GM21423 (cell line): Measurements from ENCODE around the gene CCDC91.
"Not testable (repeated sequence)": the region's sequence is repeated elsewhere in the genome, so short reads cannot be mapped to it uniquely, and the experiment has no call there.

Experiments used
- ATAC-seq: cut with Tn5 transposase; IDR thresholded peaks from one replicate; pipeline ENCODE4 v1.9.1; 2021; ENCODE audit warnings: mild to moderate bottlenecking, moderate library complexity; ENCODE audit not compliant: unreplicated experiment

CCDC91 gene

DNA sequence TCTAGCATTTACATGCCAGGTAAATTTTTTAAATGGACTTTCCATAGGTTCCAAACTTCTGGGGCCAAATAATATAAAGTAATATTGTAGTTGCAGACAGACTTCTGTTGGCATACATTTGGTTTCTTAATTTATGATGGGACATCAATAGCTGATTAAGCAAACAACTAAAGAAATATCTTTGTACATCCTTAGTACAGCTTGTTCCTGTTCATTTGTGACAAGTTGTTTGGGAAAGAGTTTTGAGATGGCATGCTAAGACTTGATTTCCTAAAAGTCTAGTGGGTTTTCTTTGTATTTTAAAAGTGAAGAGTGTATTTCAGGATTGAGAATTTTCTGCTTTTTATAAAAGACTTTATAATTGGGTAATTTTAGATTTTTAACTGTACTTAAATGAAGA lies 41.0 kb downstream of the CCDC91 start:
- no peak for ATAC-seq

DNA sequence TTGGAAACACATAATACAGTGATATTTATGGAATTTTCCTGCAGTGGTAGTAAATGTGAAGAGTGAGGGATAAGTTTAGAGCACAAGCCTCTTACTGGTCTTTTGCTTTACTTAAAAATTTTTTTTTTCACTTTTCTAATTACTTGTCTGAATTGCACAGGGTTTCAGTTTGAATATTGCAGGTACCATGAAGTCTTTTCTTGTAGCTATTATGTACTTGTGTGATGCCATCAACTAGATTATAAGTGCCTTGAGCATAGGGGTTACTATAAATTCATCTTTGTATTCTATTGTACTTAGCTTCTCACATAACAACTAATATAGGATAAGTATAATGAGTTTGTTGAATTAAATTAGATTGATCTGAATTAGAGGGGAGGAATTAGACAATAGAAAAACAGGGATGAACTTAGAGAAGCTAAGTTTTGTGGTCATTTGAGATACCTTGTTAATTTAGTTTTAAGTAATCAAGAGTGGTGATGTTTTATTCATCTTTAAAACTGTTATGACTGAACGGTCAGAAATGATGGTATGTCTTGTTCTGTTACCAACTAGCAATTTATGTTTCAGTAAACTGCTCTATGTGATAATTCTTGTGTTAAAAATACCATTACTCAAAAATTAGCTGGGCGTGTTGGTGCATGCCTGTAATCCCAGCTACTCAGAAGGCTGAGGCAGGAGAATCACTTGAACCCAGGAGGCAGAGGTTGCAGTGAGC lies 42.1 kb downstream of the CCDC91 start:
- ATAC-seq = no peak

DNA sequence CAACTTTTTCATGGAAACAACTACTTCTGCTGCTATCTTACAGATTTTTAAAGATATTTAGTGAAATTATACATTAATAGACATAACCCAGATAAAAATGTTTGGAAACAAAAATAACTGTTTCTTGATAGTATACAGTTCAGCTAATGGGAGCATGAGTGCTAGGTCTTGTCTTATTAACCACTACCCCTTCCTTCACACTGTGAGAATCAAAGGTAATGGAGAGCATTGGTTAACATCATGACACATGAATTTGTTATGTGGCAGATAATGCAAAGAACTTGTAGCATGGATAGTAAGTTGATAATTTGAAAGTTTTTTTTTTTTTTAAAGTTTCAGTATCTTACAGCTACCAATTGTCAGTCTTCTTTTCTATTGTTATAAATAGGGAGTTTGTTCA lies 44.2 kb downstream of the CCDC91 start:
- ATAC-seq = no peak

DNA sequence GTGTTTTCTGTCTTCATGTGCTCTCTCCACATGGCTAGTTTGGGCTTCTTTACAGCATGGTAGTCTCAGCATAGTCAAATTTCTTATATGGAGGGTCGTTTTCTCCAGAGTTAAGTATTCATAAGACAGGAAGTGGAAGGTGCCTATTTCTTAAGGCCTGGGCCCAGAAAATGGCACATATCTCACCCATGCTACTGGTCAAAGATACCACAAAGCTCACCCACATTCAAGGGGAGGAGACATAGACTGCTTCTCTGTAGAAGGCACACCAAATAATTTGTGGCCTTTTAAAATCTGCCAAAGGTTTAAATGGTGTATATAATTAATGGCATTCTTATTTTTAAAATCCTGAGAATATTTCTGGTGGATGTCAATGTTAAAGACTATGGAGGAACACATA lies 44.8 kb downstream of the CCDC91 start:
- ATAC-seq = no peak

DNA sequence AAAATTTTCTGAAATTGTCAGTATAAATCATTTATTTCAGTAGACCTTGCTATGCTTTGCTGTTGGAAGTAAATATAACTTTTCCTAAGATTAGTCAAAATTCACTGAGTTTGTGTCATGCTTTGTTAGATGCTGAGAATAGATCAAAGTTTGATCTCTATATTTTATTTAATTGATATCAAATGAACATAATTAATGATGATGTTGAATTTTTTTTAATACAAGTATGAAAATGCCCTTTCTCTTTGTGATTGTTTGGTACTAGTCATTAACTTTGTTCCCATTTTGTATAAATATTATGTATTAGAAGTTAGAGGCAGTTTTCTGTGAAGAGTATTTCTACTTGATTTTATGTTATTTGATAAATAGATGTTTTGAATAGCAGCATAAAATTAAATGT lies 45.7 kb downstream of the CCDC91 start:
- ATAC-seq = no peak

DNA sequence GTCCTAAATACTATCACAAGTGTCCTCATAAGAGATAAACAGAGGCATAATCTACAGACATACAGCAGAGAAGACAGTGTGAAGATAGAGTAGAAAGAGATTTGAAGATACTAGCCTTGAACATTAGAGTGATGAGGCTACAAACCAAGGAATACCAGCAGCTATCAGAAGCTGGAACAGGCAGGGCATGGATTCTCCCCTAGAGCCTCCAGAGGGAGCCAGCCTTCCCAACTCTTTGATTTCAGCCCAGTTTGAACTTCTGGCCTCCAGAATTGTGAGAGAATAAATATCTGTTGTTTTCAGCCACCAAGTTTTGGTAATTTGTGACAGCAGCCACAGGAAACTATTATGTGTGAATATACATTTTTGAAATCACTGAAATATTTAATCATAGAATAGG lies 47.2 kb downstream of the CCDC91 start:
- no peak for ATAC-seq

DNA sequence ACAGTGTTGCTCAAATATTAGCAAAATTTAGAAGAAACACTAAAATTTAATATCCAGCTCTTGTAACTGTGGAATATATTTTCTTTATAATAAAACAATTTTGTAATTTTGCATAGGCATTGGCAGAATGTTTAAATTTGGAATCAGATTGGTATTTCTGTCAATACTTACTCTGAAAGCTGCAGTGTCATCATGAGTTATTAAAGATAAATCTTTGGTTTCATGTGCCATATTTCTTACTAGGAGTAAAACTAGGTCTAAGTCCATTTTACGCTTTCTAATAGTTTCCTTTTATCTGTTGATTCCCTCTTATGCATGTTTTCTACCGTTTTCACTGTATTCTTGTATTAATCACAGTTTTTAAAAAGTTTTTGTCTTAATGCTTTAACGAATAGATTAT lies 49.7 kb downstream of the CCDC91 start:
- no peak for ATAC-seq

DNA sequence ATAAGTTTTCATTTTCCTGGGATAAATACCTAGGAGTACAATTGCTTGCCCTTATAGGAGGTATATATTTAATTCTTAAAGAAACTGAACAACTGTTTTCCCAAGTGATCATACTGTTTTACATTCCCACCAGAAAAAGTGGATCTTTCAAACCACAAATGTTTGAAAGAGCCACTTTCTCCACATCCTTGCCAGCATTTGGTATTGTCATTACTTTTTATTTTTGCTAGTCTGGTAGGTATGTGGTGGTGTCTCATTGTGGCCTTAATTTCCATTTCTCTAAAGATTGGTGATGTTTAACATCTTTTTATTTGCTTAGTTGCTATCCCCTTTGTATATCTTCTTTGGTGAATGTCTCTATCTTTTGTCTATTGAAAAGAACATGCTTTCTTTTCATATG lies 50.6 kb downstream of the CCDC91 start:
- no peak for ATAC-seq

DNA sequence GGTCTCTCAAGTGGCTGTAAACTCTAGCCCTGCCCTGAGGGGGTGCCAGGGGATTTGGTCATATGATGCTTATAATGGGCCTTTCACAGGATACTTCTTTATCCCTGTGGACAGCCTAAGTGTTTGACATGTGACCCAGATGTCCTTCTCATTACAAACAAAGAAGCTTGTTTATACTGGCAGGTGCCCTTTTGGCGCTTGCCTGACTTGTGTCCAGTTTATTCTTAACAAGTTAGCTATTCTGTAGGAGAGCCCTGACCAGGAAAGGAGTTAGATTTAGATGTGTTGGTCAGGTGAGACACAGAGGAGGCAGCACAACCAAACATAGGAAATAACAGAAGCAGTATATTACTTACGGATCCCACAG lies 51.9 kb downstream of the CCDC91 start:
- ATAC-seq = no peak

DNA sequence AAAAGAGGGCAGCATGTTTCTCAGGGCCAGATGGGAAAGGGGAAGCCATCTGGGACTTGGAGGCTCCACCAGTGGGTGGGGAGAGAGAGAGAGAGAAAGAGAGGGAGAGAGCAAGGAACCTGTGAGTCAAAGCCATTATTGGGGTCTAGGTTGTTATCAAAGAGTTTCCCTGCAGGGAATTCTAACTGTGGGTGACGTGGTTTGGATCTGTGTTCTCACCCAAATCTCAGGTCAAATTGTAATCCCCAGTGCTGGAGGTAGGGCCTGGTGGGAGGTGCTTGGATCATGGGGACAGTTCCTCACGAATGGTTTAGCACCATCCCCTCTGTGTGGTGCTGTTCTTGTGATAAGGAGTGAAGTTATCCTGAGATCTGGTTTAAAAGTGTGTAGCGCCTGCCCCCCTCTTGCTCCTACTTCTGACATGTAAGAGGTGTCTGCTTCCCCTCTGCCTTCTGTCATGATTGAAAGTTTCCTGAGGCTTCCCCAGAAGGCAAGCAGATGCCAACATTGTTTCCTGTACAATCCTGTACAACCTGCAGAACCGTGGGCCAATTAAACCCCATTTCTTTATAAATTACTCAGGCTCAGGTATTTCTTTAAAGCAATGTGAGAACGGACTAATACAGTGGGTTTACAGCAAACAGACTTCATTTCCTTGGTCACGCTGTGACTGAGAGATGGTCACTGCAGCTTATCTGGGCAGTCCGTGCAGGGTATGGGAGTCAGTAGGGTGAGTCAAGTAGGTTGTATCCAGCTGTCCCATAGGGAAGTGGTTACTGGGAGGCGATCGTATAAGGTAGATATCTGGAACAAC lies 52.4 kb downstream of the CCDC91 start:
- ATAC-seq = no peak

DNA sequence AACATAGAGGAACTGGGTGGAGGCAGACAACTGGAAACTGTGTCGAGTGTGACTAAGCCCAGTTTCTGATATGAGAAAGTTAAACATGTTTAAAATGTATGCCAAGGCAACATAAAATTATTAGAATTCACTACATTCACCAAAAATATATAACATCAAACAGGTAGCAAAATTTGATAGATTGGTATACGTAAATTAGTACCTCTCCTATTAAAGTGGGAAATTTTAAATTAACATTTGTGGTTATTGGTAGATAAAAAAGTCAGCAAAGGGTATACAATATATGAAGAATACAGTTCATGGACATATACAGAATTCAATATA lies 53.0 kb downstream of the CCDC91 start:
- ATAC-seq = no peak

DNA sequence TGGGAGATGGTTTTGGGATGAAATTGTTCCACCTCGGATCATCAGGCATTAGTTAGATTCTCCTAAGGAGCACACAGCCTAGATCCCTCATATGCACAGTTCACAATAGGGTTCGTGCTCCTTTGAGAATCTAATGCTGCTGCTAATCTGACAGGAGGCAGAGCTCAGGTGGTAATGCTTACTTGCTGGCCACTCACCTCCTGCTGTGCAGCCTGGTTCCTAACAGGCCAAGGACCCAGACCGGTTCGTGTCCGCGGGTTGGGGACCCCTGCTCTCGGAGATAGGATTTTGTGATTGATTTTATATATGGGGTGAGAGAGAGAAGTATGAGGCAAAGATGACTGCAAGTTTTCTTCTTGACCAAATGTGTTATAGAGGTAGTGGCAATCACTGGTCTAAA lies 57.5 kb downstream of the CCDC91 start:
- ATAC-seq = no peak

DNA sequence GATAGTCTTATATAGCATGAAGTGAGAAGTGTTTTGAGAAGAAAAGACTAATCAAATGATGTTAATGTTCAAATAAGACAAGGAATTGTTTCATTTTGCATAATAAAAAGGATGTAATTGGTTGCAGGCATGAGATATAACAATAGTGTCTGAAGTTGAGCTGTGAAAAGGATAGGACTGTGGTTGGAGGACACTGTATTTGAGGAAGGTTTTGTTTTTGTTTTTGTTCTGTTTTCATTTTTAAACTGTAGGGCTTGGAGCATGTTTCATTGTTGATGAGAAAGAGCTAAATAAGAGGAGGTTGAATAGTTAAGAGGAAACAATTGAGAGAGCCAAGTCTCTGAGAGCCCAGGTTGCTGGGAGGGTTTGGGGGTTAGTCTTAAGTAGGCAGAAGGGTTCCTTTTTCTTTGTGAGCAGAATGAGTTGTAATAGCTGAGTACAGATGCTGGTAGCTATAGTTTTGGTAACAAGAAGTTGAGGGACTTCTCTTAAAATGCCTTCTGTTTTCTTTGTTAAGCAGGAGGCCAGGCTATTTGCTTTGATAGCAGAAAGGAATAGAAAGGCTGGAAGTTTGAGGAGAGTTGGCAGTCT lies 58.4 kb downstream of the CCDC91 start:
- peak; percentile 39 for ATAC-seq

DNA sequence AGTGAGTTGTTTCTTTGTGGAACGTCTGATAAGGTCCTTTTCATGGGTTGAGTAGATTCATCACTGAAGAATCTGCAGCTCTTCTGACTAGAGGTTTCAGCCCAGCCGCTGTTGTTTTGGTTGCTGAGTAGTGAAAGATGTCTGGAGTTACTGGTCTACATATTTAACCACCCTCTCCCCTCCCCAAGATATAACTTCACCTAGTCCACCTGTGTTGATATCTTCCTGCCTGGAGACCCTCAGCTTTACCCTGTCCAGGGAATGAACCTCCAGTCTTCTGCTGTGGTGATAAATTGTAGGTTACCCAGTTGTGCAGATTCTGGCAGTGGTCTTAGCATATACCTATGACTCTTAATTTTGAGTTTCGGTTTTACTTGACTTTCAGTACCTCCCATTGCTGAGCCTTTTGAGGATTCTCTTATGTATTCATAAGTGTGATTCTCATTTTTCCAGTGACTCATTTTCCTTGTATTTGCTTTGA lies 62.9 kb downstream of the CCDC91 start:
- ATAC-seq = peak; percentile 80

DNA sequence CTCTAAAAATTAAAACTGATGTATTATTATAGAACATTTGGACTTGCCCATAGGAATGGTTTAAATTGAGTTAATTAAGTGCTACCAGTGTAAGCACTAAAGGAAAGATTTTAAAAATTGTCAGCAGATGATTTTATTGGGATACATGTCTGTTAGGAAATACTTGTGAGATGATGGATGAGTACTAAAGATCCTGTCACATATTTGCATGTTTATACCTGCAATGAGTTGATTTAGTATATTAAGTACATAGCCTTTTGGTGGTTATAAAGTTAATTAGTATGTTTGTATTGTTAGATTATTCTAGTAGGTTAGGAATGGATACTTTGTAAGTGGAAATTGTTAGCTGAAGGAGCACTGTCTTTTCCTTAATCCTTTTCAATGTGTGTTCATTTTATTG lies 67.2 kb downstream of the CCDC91 start:
- no peak for ATAC-seq

DNA sequence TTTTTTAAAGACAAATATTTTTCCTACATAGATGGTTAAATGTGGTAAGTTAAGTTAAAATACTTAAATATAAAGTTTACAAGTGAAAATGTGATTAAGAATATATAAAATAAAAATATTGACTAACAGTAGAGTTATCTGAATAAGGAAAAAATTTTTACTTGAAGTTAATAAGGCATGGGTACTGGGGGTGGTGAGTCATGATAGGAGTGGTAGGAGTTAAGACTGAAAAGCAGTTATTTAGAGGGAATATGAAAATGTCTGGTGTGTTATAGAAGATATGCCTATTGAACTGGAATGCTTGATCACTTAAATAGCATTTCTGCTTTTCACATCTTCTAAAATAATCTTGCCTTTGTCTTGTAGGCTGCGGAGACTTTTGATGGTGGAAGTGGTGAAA lies 68.7 kb downstream of the CCDC91 start:
- ATAC-seq = no peak

DNA sequence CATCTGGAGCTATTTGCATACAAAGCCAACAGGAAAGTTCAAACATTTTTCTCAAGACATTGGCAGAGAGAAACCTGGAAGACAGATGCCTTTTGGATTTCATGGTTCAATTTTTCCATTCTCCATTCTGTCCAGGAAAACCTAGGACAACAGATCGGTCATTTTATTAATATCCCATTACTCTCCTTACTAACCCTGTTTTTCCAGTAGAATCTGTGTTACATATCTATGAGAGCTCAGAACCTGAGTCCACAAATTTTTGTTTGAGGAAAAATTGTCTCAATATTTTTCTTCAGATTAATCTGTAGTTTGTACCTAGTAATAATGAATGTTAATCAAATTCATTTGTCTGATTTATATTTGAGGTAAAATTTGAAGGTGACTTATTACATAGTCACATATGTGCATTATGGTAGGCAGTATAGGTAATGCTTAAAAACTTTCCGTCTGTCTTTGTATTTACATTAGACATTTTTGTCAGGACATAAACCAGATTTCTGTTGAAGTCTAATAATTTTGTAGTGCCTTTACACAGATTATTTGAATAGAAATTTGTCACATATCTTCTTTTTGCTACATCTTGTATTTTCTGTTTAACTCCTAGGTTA lies 75.3 kb downstream of the CCDC91 start:
- ATAC-seq = no peak

DNA sequence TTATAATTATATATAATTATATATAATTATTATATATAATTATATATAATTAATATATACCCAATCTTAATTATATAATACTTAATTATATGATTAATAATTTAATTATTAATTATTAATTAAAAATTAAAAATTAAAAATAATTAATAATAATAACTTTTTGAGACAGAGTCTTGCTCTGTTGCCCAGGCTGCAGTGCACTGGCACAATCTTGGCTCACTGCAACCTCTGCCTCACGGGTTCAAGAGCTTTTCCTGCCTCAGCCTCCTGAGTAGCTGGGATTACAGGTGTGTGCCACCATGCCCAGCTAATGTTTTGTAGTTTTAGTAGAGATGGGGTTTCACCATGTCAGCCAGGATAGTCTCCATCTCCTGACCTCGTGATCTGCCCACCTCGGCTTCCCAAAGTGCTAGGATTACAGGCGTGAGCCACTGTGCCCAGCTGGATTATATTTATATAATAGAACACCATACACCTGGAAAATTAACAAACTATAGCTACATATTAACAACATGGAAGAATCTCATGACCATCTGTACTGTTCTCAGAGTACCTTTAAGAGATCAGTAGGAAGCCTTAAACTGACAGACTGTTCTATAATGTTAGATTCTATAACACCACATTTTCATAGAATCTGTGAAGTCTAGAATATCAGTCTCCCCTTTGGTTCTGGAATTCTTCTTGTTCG lies 77.8 kb downstream of the CCDC91 start:
- ATAC-seq = not testable (repeated sequence)

DNA sequence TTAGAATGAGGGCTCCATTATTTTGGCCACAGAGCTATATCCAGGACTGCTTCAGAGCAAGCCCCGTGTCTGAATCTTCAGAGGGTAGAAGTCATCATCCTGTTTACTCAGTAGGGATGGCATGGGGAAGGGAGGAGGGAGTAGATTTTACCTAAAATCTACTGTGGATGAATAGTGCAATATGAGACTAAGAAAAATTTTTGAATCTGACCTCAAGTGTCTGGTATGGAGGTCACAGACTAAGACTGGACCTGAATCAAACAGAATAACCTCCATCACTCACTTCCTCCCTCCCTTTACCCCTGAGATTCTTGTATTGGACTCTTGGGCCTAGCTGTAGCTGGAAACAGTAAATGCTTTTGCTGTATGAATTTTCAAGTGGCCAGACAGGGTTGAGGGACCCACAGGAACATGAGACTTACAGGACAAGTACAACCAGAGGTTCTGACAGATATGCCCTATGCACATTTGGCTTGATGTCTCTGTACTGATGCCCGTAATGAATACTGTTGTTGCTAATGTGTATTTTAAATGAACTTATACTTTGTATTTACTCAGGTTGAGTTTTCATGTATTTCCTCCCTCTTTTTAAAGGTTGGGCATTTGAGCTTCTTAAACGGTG lies 78.5 kb downstream of the CCDC91 start:
- ATAC-seq = no peak

DNA sequence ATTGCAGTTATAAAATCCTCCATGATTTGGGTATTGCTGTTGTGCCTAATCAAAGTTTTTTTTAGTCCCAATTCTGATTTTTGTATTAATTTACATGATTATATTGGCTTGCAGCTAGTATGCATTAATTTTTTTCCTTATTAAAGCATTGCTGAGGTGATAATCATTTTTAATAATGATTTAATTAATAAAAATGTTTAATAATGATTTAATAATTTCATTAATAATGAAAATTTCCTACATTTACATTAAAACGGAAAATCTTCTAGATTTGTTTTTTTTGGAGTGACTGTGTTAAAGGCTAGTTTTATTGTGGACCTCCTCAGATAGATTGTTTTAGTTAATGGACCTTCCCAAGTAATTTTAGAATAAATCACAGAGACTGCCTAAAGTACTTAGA lies 79.6 kb downstream of the CCDC91 start:
- ATAC-seq = no peak

DNA sequence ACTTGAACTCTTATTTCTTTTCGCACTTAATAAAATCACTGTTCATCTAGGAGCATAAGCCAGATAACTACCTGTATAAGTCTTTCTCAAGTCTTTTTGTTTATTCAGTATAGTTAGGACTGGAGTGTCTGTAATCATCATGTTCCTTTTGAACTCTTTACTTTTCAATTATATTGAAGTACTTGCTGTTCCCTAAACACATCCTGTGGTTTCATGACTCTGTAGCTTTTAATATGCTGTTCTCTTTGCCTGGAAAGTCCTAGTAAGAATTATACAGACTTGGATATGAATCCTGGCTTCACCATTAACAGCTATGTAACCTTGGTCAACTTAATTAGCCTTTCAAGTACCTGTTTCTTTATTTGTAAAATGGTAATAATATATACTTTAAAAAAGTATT lies 88.2 kb downstream of the CCDC91 start:
- no peak for ATAC-seq
